B cell (primary cell): Measurements from ENCODE around the gene SYNE1.

Experiments
- CTCF ChIP-seq: fragments of 200-600 bp; IDR thresholded peaks from one replicate; pipeline ENCODE4 v1.8.0; 2022; ENCODE audit warnings: antibody characterized with exemption, mild to moderate bottlenecking
- EZH2 ChIP-seq: IDR thresholded peaks from 2 replicates; pipeline ENCODE4 v1.6.1; 2012; ENCODE audit warnings: borderline replicate concordance, low read depth, mild to moderate bottlenecking, moderate library complexity, low read length; ENCODE audit not compliant: insufficient read depth, poor library complexity, severe bottlenecking

DNA sequence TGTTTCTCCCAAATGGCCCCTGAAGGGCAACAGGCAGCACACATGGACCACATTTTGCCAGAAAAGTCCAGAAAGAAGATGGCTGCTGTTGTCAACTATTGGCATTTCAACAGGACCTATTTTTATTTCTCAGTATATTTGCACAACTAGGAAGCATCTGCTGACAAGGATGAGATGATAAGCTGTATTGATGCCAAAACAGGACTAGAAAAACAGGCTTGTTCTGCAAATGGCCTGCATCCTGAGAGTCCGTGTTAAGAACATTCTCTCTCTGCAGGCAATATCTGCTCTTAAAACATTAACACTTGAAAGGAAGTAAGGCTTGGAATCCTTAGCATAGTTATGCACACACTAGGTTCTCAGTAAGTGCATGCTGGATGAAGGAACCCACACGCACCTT is 546.0 kb downstream of the SYNE1 start:
- TF ChIP-seq CTCF = no peak
- TF ChIP-seq EZH2 = no peak
